GM19468 (cell line): ENCODE results near the gene ATG4B.

ENCODE experiments used
- ATAC-seq: cut with Tn5 transposase; IDR thresholded peaks from one replicate; pipeline ENCODE4 v1.9.1; 2021; ENCODE audit warnings: mild to moderate bottlenecking, moderate library complexity, moderate number of reproducible peaks; ENCODE audit not compliant: unreplicated experiment; ENCODE audit errors: extremely low read depth

The ATG4B gene

GRCh38 chr2:241722896-241723454 lies 85.5 kb downstream of the ATG4B start:
- ATAC-seq: no peak
